GM18502 (cell line): ENCODE results near the gene C19orf12.

Experiments used
- ATAC-seq: cut with Tn5 transposase; IDR thresholded peaks from one replicate; pipeline ENCODE4 v1.9.1; 2021; ENCODE audit warnings: mild to moderate bottlenecking; ENCODE audit not compliant: unreplicated experiment, poor library complexity

C19orf12 gene

DNA sequence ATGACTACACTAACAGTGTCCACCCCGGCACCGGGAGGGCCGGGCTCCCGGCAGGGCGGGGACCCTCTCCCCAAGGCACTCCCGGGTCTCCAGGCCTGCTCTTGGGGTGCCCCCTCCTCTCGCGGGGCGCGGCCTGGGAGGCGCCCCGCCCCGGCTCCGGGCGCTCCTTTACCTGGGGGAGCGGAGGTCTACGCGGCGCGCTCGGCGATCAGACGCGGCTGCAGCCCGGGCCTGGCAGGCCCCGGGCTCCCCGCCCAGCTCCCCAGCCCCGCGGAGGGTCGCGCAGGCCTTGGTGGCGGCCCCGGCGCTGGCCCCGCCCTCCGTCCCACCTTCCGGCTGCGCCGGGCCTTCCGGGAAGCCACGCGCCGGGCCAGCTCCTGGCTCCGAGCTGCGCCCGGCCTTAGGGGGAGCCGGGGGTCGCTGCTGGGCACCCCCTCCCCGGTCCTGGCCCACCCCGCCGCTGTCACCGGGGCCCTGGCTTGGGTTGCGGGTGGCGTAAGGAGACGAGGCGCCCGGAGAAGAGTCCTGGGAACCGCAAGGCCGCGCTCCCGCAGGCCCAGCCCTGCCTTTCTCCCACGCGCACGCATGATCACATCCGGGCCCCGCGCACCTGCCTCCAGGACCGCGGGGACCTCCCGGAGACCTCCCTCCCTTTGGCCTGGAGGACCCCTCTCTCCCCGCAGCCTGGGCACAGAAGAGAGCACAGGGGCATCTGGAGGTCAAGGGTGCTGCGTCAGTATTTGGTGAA is at the start of gene C19orf12:
Gene C19orf12, minus strand, starts transcription at position 309 of the 748 bp plus-strand sequence. CDS start 6,848 bp downstream, outside the sequence.
- peak; percentile 80 for ATAC-seq

DNA sequence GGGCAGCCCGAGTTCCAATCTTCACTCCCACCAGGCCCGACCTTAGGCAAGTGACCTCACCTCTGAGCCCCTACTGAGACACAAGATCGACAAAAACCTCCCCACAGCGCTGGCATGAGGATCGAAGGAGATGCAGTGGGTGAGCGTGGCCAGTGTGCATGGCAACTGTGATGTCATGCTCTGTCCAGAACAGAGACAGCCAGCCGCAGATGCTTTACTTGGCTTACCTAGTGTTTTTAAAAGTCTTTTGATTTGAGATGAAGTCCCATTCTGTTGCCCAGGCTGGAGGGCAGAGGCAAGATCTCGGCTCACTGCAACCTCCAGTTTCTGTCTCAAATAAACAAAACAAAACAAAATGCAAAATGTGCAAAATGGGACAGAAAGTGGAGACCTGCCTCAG is 49.3 kb upstream of the C19orf12 start:
- no peak for ATAC-seq

DNA sequence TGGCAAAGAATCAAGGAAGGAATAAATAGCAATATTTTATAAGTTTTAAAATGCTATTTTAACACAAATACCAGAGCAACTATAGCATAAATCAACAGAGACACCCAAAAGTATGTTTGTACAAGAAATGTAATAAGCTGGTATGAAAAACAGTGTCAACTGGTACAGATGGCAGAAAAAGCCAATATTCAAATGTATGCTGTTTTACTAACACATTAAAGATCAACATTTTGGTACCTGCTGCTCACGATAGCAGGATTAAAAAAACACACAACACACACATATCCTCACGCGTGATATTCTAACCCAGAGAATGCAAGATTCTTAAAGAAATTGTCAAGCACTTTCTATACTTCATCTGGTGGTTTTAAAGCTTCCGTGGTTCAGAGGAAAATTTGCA is 48.1 kb upstream of the C19orf12 start:
- ATAC-seq, result no peak

DNA sequence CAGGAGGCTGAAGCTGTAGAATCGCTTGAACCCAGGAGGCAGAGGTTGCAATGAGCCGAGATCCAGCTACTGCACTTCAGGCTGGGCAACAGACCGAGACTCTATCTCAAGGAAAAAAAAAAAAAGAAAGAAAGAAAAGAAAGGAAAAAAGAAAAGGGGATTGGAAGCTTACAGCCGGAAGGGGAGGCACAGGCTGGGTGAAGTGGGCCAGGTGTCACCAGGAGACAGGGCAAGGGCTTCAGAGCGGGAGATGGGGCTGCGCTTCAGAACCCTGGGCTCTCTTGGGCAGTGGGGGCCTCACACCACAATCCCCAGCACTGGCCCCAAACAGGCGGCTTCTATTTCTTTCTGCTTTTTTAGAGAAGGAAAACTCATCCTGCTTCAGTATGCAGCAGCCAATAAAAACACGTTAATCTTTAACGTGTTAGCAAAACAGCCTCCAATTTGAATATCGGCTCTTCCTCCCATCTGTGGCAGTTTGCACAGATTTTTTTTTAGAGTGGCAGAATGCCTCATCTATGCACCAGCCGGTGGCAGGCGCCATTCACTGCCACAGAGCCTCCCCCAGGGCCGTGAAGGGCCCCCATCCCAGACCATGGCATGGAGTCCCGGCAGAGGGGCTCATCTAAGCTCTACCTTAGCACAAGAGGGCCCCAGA is 46.6 kb upstream of the C19orf12 start:
- no peak for ATAC-seq

DNA sequence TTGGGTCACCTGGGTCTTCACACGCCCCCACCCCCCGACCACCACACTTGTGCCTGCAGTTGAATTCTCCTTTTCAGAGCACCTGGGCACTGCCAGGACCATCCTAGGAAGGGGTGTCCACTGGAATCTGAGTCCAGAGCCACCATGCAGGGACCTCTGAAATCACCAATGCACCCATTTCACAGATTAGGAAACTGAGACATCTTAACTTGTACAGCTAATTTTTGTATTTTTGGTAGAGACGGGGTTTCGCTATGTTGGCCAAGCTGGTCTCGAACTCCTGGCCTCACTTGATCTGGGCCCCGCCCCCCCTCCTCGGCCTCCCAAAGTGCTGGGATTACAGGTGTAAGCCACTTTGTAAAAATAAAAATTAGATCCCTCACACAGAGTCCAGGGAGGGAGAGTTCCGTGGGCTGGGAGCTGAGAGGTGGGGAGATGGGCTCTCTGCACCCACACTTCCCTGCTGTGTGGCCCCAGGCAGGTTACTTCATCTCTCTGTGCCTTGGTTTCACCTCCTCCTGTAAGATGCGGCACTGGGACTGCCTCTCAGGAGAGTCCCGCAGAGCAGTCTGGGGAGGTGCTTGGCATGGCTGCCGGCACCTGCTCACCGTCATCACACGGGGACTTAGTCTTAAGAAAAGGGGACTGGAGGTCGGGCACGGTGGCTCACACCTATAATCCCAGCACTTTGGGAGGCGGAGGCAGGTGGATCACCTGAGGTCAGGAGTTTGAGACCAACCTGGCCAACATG is 45.9 kb upstream of the C19orf12 start:
- ATAC-seq, result no peak

DNA sequence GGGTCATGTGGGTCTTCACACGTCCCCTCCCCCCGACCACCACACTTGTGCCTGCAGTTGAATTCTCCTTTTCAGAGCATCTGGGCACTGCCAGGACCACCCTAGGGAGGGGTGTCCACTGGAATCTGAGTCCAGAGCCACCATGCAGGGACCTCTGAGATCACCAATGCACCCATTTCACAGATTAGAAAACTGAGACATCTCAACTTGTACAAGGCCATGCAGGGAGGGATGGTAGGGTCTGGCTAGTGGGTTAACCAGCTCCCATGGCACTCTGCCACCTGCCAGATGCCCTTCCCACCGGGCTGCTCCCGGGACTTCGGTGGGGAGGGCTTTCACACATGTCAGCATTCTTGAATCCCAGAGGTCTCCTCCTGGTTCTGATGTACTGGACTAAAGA is 44.3 kb upstream of the C19orf12 start:
- ATAC-seq, result no peak

DNA sequence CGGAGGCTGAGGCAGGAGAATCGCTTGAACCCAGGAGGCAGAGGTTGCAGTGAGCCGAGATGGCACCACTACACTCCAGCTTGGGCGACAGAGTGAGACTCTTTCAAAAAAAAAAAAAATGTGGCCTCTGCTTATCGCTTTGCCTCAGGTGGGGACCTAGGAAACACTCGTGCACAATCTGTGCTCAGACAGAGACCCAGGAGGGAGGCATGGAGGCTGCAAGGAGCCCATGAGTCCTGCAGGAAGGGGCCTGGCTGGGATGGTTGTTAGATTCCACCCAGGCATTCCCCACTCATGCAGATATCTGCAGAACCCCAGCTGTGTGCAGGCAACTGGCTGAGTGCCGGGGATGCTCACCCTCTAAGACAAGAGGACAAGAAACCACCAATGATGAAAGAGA is 43.8 kb upstream of the C19orf12 start:
- no peak for ATAC-seq

DNA sequence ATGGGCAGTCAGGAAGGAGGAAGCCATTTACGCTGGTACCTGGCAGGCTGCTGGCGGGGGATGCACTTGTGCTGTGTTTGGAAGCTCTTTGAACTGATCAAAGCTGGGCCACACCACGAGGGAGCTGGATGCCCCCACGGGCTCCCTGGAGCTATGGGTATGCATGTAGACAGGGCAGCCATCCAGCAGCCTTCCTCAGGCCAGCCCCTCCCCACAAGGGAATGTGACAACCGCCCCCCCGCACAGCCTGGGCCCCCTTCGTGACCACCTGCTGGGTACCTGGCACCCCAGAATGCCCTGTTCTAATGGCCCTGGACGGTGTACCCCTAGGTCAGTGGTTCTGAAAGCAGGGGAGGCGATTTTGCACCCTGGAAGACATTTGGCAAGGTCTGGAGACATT is 42.5 kb upstream of the C19orf12 start:
- no peak for ATAC-seq

DNA sequence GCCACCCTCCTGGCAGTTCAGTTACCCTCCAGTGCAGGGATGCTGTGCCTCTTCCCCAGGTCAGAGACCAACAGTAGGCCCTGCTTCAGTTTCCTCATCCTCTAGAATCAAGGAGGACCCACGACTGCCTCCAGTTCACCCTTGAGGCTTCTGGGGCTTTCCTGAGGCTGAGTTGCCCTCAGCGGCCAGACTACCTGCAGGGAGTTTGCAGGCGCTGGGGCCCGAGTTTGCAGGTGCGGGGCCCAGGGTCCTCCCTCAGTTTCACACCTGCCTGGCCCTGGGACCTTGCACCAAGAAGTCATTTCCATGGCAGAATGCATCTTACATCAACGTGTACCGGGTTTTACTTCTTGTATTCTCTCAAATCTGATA is 38.9 kb upstream of the C19orf12 start:
- ATAC-seq, result no peak

DNA sequence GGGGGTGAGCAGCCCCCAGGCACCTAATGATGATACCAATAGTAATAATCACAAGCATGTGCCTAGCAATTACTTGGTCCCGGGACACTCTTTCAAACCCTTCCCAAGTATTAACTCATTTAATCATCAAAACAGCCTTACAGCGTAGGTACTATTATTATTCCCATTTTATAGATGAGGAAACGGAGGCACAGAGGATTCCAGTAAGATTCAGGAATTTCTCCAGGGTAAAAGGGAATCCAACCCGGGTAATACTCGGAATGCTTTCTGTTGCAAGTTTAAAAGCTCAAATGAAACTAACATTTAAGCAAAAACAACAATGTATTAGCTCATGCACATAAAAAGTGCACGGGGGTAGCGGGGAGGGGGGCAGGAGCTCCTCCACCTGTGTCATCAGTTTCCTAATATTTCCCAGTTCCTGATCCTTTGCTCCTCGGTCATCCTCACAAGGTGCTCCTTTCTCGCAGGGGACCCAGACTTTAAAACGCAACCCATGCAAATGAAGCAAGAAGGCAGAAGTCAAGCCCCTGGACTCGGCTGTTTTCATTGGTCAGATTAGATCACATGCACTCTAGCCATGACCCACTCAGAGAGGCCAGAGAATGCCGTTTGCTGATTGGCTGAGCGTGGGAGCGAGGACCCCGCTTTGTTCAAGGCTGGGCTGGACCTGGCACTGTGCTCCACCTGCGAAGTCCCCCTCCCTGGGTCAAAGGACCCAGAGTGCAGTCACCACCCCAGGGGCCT is 38.3 kb upstream of the C19orf12 start:
- ATAC-seq, result no peak

DNA sequence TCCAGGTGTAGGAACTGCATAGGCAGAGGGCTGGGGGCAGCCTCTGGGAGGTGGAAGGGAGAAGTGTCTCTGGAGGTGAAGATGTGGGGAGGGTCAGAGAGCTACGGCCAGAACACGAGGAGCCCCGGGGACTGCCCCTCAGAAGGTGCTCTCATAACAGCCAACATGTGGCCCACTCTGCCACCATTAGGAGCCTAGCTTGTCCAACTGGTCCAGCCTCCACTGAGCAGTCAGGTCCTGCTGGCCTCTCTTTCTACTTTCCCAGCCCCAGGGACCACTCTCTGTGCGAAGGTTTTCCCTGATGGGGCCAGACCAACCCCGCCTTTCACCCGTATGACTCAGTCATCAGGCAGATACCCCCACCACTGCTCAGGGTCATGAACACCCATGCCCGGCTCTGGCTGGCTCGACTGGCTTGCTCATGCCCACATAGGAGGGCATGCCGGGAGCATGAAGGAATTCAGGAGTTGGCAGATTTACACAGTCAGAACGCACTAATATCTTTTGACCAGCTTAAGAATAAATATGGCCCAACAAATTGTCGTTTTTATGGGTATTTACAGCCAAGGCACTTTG is 37.5 kb upstream of the C19orf12 start:
- no peak for ATAC-seq

DNA sequence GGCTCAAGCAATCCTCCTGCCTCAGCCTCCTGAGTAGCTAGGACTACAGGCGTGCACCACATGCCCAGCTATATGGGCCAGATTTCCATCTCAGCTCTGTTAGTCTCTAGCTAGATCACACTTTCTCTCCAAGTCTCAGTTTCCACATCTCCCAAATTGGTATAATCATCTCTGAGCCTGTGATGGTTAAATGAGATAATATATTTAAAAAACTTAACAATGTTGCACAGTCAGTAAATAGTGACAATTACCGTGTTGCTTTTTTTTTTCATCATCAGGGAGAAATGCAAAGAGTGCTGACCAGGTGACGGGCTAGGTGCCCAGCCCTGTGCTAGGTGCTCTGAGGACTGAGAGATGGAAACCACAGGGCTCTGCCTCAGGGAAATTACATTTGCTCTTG is 36.9 kb upstream of the C19orf12 start:
- ATAC-seq, result no peak

DNA sequence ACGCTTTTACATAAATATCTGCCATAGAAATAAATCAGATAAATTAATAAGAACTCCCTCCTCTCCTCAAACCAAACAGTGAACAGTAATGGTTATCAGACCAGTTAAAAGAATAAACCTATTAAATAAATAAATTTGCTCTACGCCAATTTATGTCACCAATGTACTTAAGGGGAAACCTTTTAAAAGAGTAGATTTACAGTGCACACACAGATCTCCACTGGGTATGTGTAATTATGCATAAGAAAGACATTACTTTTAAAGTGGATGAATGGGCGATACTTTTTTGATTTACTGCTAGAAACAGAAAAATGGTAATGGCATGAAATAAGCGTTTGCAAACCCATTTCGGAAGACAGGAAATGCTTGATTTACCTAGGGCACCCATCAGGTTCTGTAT is 34.9 kb upstream of the C19orf12 start:
- ATAC-seq, result no peak

DNA sequence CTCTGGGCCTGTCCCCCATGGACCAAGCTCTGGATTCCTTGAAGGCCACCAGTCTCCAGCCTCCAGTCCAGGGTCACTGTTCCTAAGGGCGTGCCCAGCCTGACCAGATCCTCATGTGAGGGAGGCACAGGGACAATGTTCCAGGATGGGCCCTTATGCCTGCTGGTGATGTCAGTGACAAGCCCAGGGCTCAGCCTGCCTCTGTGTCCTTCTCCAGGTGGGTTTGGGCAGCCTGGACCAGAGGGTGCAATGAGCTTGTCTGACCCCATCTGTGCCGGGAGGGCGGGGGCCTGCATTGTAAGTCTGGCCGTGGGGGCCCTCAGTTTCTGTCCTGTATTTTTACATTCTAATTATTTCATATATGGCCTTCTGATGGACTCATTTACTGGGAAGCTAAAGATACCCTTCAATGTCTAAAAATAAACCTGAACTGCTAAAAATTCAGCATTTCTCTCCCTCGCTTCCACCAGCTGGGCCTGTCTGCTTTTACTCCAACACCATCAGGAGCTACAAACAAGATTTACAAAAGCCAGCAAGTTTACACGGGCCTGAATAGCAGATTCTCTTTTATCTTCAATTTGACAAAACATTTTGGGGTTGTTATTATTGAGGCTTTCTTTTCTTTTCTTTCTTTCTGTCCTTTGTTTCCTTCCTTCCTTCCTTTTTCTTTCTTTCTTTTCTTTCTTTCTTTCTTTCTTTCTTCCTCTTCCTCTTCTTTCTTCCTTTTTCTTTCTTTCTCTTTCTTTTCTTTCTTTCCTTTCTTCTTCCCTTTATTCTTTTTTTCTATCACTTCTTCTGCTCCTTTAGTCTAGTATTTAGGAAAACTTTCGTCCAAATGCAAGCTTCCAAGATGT is 34.2 kb upstream of the C19orf12 start:
- ATAC-seq, result no peak

DNA sequence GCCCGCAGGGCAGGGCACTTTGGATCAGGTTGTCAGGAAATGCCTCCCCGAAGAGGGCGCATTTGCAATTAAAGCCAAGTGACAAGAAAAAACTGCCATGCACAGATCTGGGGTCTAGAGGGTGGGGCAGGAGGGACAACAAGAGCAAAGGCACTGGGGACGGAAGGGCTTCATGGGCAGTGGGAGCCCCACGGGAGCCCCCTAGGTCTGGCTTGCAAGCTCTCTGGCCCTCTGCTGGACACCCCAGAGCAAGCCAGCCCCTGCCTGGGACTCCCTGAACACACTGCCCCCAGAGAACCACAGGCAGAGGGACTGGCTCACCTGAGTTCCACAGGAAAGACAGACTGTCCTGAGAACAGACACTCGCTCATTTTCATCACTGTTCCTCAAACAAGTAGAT is 30.2 kb upstream of the C19orf12 start:
- no peak for ATAC-seq

DNA sequence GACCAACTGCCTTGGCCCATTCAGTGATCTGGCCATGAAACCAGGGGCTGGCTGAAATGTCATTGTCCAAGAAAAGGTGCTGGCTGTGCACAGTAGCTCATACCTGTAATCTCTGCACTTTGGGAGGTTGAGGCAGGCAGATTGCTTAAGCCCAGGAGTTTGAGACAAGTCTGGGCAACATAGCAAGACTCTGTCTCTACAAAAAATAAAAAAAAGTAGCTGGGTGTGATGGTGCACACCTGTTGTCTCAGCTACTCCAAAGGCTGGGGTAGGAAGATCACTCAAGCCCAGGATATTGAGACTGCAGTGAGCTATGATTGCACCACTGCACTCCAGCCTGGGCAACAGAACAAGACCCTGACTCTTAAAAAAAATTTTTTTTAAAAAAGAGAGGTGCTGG is 28.6 kb upstream of the C19orf12 start:
- no peak for ATAC-seq

DNA sequence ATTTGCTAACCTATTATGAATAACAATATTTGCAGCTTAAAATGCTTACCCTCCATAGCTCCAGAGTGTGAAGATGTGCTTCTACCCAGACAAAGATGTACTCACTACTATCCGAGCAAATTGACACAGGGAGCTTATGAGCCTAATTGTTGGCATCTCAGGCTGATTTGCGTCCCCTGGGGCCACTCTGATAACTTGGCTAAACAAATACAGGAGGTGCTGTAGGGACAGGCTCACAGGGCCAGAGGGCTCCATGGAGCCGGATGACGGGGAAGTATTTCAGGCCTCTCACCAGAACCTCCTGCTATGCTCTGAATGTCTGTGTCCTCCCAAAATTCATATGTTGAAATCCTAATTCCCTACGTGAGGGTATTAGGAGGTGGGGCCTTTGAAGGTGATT is 26.7 kb upstream of the C19orf12 start:
- ATAC-seq, result no peak

DNA sequence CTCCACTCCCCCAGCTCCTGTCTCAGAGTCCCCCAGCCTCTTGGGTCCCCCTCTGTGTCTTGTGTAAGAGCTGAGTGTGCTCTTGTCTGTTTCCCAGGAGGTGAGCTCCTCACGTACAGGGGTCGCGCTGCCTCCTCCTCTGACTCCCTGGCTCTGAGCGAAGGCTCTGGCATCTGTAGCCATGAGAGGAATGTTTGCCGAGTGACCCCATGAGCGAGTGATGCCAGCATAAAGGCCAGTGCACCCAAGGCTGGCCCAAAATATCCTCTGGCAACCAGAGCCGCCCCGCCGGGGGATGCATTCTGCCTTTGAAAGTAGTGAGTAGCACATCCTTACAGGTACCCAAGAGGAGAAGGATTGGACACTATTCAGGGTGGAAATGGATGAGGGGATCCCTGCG is 26.2 kb upstream of the C19orf12 start:
- no peak for ATAC-seq

DNA sequence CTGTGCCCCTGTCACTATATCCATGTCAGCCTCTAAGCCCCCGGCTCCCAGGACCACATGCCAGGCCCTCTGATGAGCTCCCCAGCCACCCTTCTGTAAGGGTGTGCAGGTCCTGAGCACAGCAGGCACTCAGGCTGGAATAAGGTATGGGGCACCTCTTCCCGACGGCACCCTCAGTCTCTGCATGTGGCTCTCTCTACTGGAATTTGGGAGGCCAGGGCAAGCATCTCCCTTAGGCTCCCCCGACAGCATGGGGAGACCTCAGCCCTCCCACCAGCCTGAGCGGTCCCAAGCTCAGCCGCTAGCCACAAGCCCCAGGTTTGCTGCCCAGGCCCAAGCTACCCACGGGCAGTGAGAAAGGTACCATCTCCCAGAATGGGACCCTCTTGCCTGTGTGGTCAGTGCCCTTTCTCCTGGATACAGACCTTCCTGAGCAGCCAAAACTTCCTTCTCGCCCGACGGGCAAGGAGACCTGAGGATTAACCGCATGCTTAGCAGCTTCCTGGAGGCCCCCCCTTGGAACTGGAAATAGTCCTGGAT is 22.5 kb upstream of the C19orf12 start:
- no peak for ATAC-seq
